ENCODE data around the gene SLC25A51.
A peak's percentile ranks its signal among the peaks of the same experiment; 100 is the strongest.

SLC25A51 gene

GRCh38 chr9:37904445-37905130, 661 bp upstream of the SLC25A51 start:
- H3K36me3 ChIP-seq (ENCODE audit: control insufficient read depth in 2 of 2, insufficient read depth in 1 of 2, low read length in 2 of 2): peaks cover under 1 to 6% of the 10 kb centered on the region in 2 experiments; a peak in 1 of 3 replicates
- H3K9me3 ChIP-seq (ENCODE audit: control insufficient read depth, insufficient read depth, low read depth, low read length): no peaks in the 10 kb centered on the region
- H3K4me3 ChIP-seq (ENCODE audit: low read depth, low read length): peak overlapping the region; percentile 84
- TF ChIP-seq ZNF394 (tag by site-specific recombination; IDR thresholded peaks at IDR 0.05; ENCODE audit: borderline replicate concordance) (peak; percentile 5; the same call in 1 of the 2 replicates), SCRT2 (tag by site-specific recombination; IDR thresholded peaks at IDR 0.05) (0 out of 2 replicates have a peak, but pooled peaks have one; percentile 7), MEIS1 (CRISPR knock-in tag; IDR thresholded peaks at IDR 0.05; ENCODE audit: borderline replicate concordance) (no peak), SP7 (tag by site-specific recombination; IDR thresholded peaks at IDR 0.05) (0 out of 2 replicates have a peak, but pooled peaks have one; percentile 6), ZNF138 (tag by site-specific recombination; IDR thresholded peaks at IDR 0.05; ENCODE audit: borderline replicate concordance) (no peak)
- POLR2A ChIA-PET: interaction anchor here (1.9 kb wide), 1 partner anchor 104 kb away, joined by 4 read pairs; the partner anchor contains the start of gene DCAF10
- no peaks in the 10 kb centered on the region for H3K4me1 ChIP-seq (ENCODE audit: control insufficient read depth, insufficient read depth, low read length)
- H3K27ac ChIP-seq (ENCODE audit: extremely low read depth, low read depth, low read length): peak overlapping the region; percentile 67
- CTCF ChIA-PET: interaction anchor here (0.6 to 2.5 kb wide), 9 partner anchors 9 to 456 kb away, joined by 3 to 8 read pairs (median 4); no protein-coding TSS in a partner anchor

- H3K9me3 ChIP-seq (ENCODE audit: control insufficient read depth, insufficient read depth, low read depth, low read length): no peaks in the 10 kb centered on the region
- no peaks in the 10 kb centered on the region for H3K4me1 ChIP-seq (ENCODE audit: control insufficient read depth, insufficient read depth, low read length)
- ChIA-PET POLR2A (interaction anchor here (0.6 to 2.3 kb wide), 7 partner anchors 10 to 418 kb away, joined by 3 to 8 read pairs (median 4); partner anchors contain the start of genes DCAF10, EXOSC3, POLR1E and SHB), CTCF (interaction anchor here (0.5 to 2.5 kb wide), 14 partner anchors 10 to 514 kb away, joined by 3 to 9 read pairs (median 4); no protein-coding TSS in a partner anchor)
- H3K36me3 ChIP-seq (ENCODE audit: control insufficient read depth in 2 of 2, insufficient read depth in 1 of 2, low read length in 2 of 2): peaks cover 5 to 16% of the 10 kb centered on the region in 2 experiments; a peak in 2 of 3 replicates
- peak overlapping the region; percentile 67; the same call in 1 of the 2 replicates for H3K27ac ChIP-seq (ENCODE audit: extremely low read depth, low read depth, low read length)
- TF ChIP-seq ZNF148 (tag by site-specific recombination; IDR thresholded peaks at IDR 0.05; ENCODE audit: borderline replicate concordance): no peak
- no peak; the same call in 1 of the 2 replicates for TF ChIP-seq ZNF335 (tag by site-specific recombination; conservative IDR thresholded peaks at IDR 0.05)
- no peak for TF ChIP-seq ZNF513 (tag by site-specific recombination; IDR thresholded peaks at IDR 0.05)
- peak; percentile 85 for TF ChIP-seq ZBTB17 (tag by site-specific recombination; IDR thresholded peaks at IDR 0.05)
- TF ChIP-seq ZNF600 (tag by site-specific recombination; IDR thresholded peaks at IDR 0.05): peak; percentile 33; the same call in 1 of the 2 replicates
- no peak for TF ChIP-seq ZNF248 (tag by site-specific recombination; IDR thresholded peaks at IDR 0.05)
- TF ChIP-seq ZNF302 (tag by site-specific recombination; IDR thresholded peaks at IDR 0.05; ENCODE audit: low read depth): no peak
- H3K4me3 ChIP-seq (ENCODE audit: low read depth, low read length): peak overlapping the region; percentile 84
Measured at GRCh38 chr9:37902796-37903646, 906 bp downstream of the SLC25A51 start.

- no peaks in the 10 kb centered on the region for H3K9me3 ChIP-seq (ENCODE audit: control insufficient read depth, insufficient read depth, low read depth, low read length)
Measured at GRCh38 chr9:37902131-37902530, 1.8 kb downstream of the SLC25A51 start.

More at GRCh38 chr9:37902131-37902530, 1.8 kb downstream of the SLC25A51 start:
- no peak for TF ChIP-seq ZNF155 (tag by site-specific recombination; IDR thresholded peaks at IDR 0.05)
- TF ChIP-seq KLF16 (tag by site-specific recombination; IDR thresholded peaks at IDR 0.05): no peak
- TF ChIP-seq ZNF623 (tag by site-specific recombination; IDR thresholded peaks at IDR 0.05): no peak
- no peak for TF ChIP-seq PRDM6 (tag by site-specific recombination; IDR thresholded peaks at IDR 0.05)
- no peak for TF ChIP-seq ZNF830 (tag by site-specific recombination; IDR thresholded peaks at IDR 0.05; ENCODE audit: low read depth)
- no peak for TF ChIP-seq ZFP3 (tag by site-specific recombination; IDR thresholded peaks at IDR 0.05; ENCODE audit: low read depth)
- no peak for TF ChIP-seq BCL6B (tag by site-specific recombination; IDR thresholded peaks at IDR 0.05)
- H3K27ac ChIP-seq (ENCODE audit: extremely low read depth, low read depth, low read length): no peak overlapping the region
- no peaks in the 10 kb centered on the region for H3K4me1 ChIP-seq (ENCODE audit: control insufficient read depth, insufficient read depth, low read length)
- CTCF ChIA-PET: interaction anchor here (0.7 to 2.5 kb wide), 6 partner anchors 11 to 420 kb away, joined by 3 to 9 read pairs (median 5); no protein-coding TSS in a partner anchor
- no peak overlapping the region for H3K4me3 ChIP-seq (ENCODE audit: low read depth, low read length)
- POLR2A ChIA-PET: interaction anchor here (0.6 to 2.3 kb wide), 3 partner anchors 10 to 310 kb away, joined by 3 to 7 read pairs (median 3); no protein-coding TSS in a partner anchor
- H3K36me3 ChIP-seq (ENCODE audit: control insufficient read depth in 2 of 2, insufficient read depth in 1 of 2, low read length in 2 of 2): peaks cover 6 to 23% of the 10 kb centered on the region in 2 experiments; a peak in 2 of 3 replicates
